ENCODE data around the gene IGF2. TPM values are rescaled to one million over a fixed set of nuclear protein-coding genes. Genes with fewer than 3 reads are reported as not detected.

IGF2 gene
- polyA plus RNA-seq, 1 experiment: 20.3 TPM

- POLR2A ChIA-PET: interaction anchor here (1.1 kb wide), 1 partner anchor 42 kb away, joined by 6 read pairs; no protein-coding TSS in a partner anchor
- TF ChIP-seq CTCF (IDR thresholded peaks at IDR 0.05; ENCODE audit: insufficient read depth, low read depth, low read length): no peak
- no peaks in the 10 kb centered on the region for H3K27me3 ChIP-seq (ENCODE audit: control insufficient read depth, insufficient read depth, low read length)
- DNase-seq (ENCODE audit: low read depth): no peak
- CTCF ChIA-PET: interaction anchor here (0.6 to 3.7 kb wide), 3 partner anchors 46 to 57 kb away, joined by 3 to 44 read pairs (median 4); no protein-coding TSS in a partner anchor
- no peaks in the 10 kb centered on the region for H3K36me3 ChIP-seq (ENCODE audit: control insufficient read depth, insufficient read depth, low read length)
- H3K4me3 ChIP-seq (ENCODE audit: low read depth, low read length): no peak overlapping the region
These were observed 43.6 kb downstream of the IGF2 start for GRCh38 chr11:2095542-2095941.

GRCh38 chr11:2095198-2095520 is 44.0 kb downstream of the IGF2 start:
- ChIA-PET CTCF (interaction anchor here (1.1 to 3.7 kb wide), 2 partner anchors 56 to 57 kb away, joined by 3 to 44 read pairs; no protein-coding TSS in a partner anchor), POLR2A (no interaction called here)
- no peaks in the 10 kb centered on the region for H3K36me3 ChIP-seq (ENCODE audit: control insufficient read depth, insufficient read depth, low read length)
- H3K4me3 ChIP-seq (ENCODE audit: low read depth, low read length): no peak overlapping the region
- no peak for DNase-seq (ENCODE audit: low read depth)
- no peak for TF ChIP-seq CTCF (IDR thresholded peaks at IDR 0.05; ENCODE audit: insufficient read depth, low read depth, low read length)
- no peaks in the 10 kb centered on the region for H3K27me3 ChIP-seq (ENCODE audit: control insufficient read depth, insufficient read depth, low read length)

GRCh38 chr11:2094354-2095197 is 44.6 kb downstream of the IGF2 start:
- H3K36me3 ChIP-seq (ENCODE audit: control insufficient read depth, insufficient read depth, low read length): no peaks in the 10 kb centered on the region
- ChIA-PET POLR2A (no interaction called here), CTCF (interaction anchor here (1.9 to 3.7 kb wide), 3 partner anchors 56 to 58 kb away, joined by 8 to 44 read pairs (median 16); no protein-coding TSS in a partner anchor)
- DNase-seq (ENCODE audit: low read depth): no peak
- no peak for TF ChIP-seq CTCF (IDR thresholded peaks at IDR 0.05; ENCODE audit: insufficient read depth, low read depth, low read length)
- no peaks in the 10 kb centered on the region for H3K27me3 ChIP-seq (ENCODE audit: control insufficient read depth, insufficient read depth, low read length)
- no peak overlapping the region for H3K4me3 ChIP-seq (ENCODE audit: low read depth, low read length)

GRCh38 chr11:2093575-2094353 is 45.4 kb downstream of the IGF2 start:
- ChIA-PET POLR2A (no interaction called here), CTCF (interaction anchor here (1.2 to 2.1 kb wide), 3 partner anchors 43 to 57 kb away, joined by 6 to 16 read pairs (median 8); no protein-coding TSS in a partner anchor)
- no peaks in the 10 kb centered on the region for H3K36me3 ChIP-seq (ENCODE audit: control insufficient read depth, insufficient read depth, low read length)
- TF ChIP-seq CTCF (IDR thresholded peaks at IDR 0.05; ENCODE audit: insufficient read depth, low read depth, low read length): no peak
- no peaks in the 10 kb centered on the region for H3K27me3 ChIP-seq (ENCODE audit: control insufficient read depth, insufficient read depth, low read length)
- no peak overlapping the region for H3K4me3 ChIP-seq (ENCODE audit: low read depth, low read length)
- DNase-seq (ENCODE audit: low read depth): no peak

- CTCF ChIA-PET: interaction anchor here (1.2 to 2.1 kb wide), 3 partner anchors 44 to 58 kb away, joined by 6 to 16 read pairs (median 8); no protein-coding TSS in a partner anchor
- no peaks in the 10 kb centered on the region for H3K27me3 ChIP-seq (ENCODE audit: control insufficient read depth, insufficient read depth, low read length)
- TF ChIP-seq CTCF (IDR thresholded peaks at IDR 0.05; ENCODE audit: insufficient read depth, low read depth, low read length): no peak
- H3K36me3 ChIP-seq (ENCODE audit: control insufficient read depth, insufficient read depth, low read length): no peaks in the 10 kb centered on the region
- POLR2A ChIA-PET: no interaction called here
- DNase-seq (ENCODE audit: low read depth): no peak
- no peak overlapping the region for H3K4me3 ChIP-seq (ENCODE audit: low read depth, low read length)
These were observed 46.2 kb downstream of the IGF2 start for GRCh38 chr11:2092956-2093412.
